NCI-H82 (cell line): ENCODE data around the gene ITM2C.

Experiments
- DNase-seq: peaks from one replicate; lab custom pipeline; 2025; lab: John Stamatoyannopoulos, UW

The ITM2C gene

DNA sequence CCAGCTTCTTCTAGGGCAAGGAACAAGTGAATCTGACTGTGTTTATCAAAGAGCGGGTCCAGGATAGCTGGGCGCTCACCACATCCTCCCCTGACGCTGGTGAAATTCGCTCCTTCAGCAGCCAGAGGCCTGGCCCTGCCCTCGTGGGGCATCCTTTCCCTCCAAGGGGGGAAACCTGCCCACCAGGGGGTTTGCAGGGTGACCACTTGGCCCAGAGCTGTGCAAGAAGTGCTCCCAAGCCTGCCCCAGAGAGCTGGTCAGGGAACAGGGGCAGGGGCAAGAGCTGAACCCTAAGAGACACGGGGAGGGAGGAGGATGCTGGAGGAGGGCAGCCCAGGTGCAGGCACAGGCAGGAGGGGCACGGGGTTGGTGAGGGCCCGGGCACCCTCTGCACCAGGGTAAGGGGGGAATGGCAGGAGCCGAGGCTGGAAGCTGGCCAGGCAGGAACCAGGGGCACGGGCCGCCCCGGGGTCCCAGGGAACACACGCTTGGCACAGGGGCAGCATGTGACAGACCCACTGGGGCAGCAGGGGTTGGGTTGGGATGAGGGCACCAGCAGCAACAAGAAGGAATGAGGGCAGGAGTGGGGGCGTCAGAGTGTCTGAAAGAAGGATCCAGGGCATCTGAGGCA, 63.1 kb downstream of the ITM2C start:
- DNase-seq, result no peak
